Nephron (organoid): ENCODE results near the gene TRPC4AP.

Experiments used
- H3K27ac Mint-ChIP-seq, 3 experiments: 2 replicates each; pipeline ENCODE4 v1.8.0; 2020; ENCODE audit warnings: mixed read lengths in 3 of 3, mild to moderate bottlenecking in 2 of 3, moderate library complexity in 1 of 3
- H3K27me3 Mint-ChIP-seq: 2 replicates; pipeline ENCODE4 v1.8.0; 2021; ENCODE audit warnings: low read depth, mild to moderate bottlenecking, moderate library complexity, mixed read lengths
- H3K36me3 Mint-ChIP-seq: 2 replicates; pipeline ENCODE4 v1.8.0; 2020; ENCODE audit warnings: low read depth, mixed read lengths
- H3K4me1 Mint-ChIP-seq: 2 replicates; pipeline ENCODE4 v1.8.0; 2020; ENCODE audit warnings: mixed read lengths
- H3K4me3 Mint-ChIP-seq, 3 experiments: 2 replicates each; pipeline ENCODE4 v1.8.0; 2020; ENCODE audit warnings: mild to moderate bottlenecking in 3 of 3, mixed read lengths in 3 of 3, moderate library complexity in 2 of 3
- H3K9me3 Mint-ChIP-seq: 2 replicates; pipeline ENCODE4 v1.8.0; 2020; ENCODE audit warnings: mixed read lengths
- CTCF ChIP-seq, 3 experiments: fragments of 200-600 bp; sonication (generic); IDR thresholded peaks; one replicate each; pipeline ENCODE4 v1.5.0; 2021; ENCODE audit warnings: antibody characterized with exemption in 3 of 3; ENCODE audit not compliant: unreplicated experiment in 3 of 3

The TRPC4AP gene

GRCh38 chr20:34953960-34954359 lies 138.6 kb downstream of the TRPC4AP start:
- H3K36me3 Mint-ChIP-seq: peaks cover 5% of the 10 kb centered on the region
- peaks cover 43% of the 10 kb centered on the region for H3K4me1 Mint-ChIP-seq
- peak overlapping the region; percentile 46 to 96 (median 46) for H3K4me3 Mint-ChIP-seq
- no peaks in the 10 kb centered on the region for H3K27me3 Mint-ChIP-seq
- no peaks in the 10 kb centered on the region for H3K9me3 Mint-ChIP-seq
- no peak for TF ChIP-seq CTCF (IDR thresholded peaks at IDR 0.05; ENCODE audit: unreplicated experiment in 3 of 3)
- peak overlapping the region in 2 of 3 experiments; percentile 15 to 97 for H3K27ac Mint-ChIP-seq

GRCh38 chr20:34952671-34953070 lies 139.9 kb downstream of the TRPC4AP start:
- TF ChIP-seq CTCF (IDR thresholded peaks at IDR 0.05; ENCODE audit: unreplicated experiment in 3 of 3): no peak
- H3K9me3 Mint-ChIP-seq: no peaks in the 10 kb centered on the region
- peaks cover 5% of the 10 kb centered on the region for H3K36me3 Mint-ChIP-seq
- peak overlapping the region; percentile 86 to 97 (median 94) for H3K27ac Mint-ChIP-seq
- H3K4me1 Mint-ChIP-seq: peaks cover 44% of the 10 kb centered on the region
- H3K4me3 Mint-ChIP-seq: peak overlapping the region; percentile 60 to 78 (median 74)
- H3K27me3 Mint-ChIP-seq: no peaks in the 10 kb centered on the region
